Ovary (tissue), 3 donors: Measurements from ENCODE around the gene ARHGAP9.

ENCODE experiments used
- POLR2A ChIP-seq: fragments of 450-650 bp; IDR thresholded peaks from one replicate; pipeline ENCODE4 v1.6.1; 2017; ENCODE audit warnings: antibody characterized with exemption, mild to moderate bottlenecking, moderate library complexity
- TF ChIP-seq, protein P1 (sequence below), 3 donors: fragments of 450-650 bp in 2 of 3; fragments of 200-600 bp in 1 of 3; IDR thresholded peaks; one replicate each; pipeline versions ENCODE4 v1.5.1 to v1.8.0; 2016 to 2022; ENCODE audit warnings: antibody characterized with exemption in 3 of 3, mild to moderate bottlenecking in 1 of 3
- donor health status: DM: no; HTN: no; CAD: no.

- TF ChIP-seq POLR2A = no peak
- TF ChIP-seq, protein P1, sequence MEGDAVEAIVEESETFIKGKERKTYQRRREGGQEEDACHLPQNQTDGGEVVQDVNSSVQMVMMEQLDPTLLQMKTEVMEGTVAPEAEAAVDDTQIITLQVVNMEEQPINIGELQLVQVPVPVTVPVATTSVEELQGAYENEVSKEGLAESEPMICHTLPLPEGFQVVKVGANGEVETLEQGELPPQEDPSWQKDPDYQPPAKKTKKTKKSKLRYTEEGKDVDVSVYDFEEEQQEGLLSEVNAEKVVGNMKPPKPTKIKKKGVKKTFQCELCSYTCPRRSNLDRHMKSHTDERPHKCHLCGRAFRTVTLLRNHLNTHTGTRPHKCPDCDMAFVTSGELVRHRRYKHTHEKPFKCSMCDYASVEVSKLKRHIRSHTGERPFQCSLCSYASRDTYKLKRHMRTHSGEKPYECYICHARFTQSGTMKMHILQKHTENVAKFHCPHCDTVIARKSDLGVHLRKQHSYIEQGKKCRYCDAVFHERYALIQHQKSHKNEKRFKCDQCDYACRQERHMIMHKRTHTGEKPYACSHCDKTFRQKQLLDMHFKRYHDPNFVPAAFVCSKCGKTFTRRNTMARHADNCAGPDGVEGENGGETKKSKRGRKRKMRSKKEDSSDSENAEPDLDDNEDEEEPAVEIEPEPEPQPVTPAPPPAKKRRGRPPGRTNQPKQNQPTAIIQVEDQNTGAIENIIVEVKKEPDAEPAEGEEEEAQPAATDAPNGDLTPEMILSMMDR (IDR thresholded peaks at IDR 0.05) = no peak
Observed at GRCh38 chr12:57475271-57476161, 4.2 kb downstream of the ARHGAP9 start.
